T-helper 1 cell (primary cell): ENCODE data around the gene MAP2K5.

Experiments
- DNase-seq, 5 donors: peaks; one replicate each; pipeline ENCODE4 v3.0.0-alpha.2; 2012 to 2020

Gene MAP2K5

GRCh38 chr15:67785431-67785830, 242.9 kb downstream of the MAP2K5 start:
- no peak for DNase-seq

GRCh38 chr15:67786646-67787045, 244.1 kb downstream of the MAP2K5 start:
- no peak for DNase-seq

GRCh38 chr15:67788986-67789385, 246.5 kb downstream of the MAP2K5 start:
- no peak for DNase-seq

GRCh38 chr15:67790610-67791319, 248.3 kb downstream of the MAP2K5 start:
- DNase-seq = no peak

- DNase-seq = no peak
Measured at GRCh38 chr15:67792250-67792942, 249.9 kb downstream of the MAP2K5 start.

GRCh38 chr15:67794832-67795574, 252.5 kb downstream of the MAP2K5 start:
- no peak for DNase-seq

GRCh38 chr15:67796196-67797127, 254.0 kb downstream of the MAP2K5 start:
- no peak for DNase-seq

DNA sequence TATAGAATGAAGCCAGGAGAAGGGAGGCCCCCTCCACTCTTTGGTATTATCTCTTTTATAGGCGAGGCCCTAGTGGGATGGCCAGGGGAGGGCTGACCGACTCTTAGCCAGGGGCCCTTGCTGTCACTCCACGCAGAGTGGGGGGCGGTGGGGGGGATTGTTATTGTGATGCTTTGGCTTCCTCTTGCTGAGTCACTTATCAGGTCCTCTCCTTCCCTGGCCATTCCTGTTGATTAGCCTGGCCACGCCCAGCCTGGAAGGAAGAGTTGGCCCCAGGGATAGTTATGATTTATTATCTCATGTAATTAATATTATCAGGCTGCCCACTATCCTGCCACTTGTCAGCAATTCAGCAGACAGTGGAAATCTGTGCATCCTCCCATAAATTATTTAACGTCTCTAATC, 257.3 kb downstream of the MAP2K5 start:
- no peak for DNase-seq

DNA sequence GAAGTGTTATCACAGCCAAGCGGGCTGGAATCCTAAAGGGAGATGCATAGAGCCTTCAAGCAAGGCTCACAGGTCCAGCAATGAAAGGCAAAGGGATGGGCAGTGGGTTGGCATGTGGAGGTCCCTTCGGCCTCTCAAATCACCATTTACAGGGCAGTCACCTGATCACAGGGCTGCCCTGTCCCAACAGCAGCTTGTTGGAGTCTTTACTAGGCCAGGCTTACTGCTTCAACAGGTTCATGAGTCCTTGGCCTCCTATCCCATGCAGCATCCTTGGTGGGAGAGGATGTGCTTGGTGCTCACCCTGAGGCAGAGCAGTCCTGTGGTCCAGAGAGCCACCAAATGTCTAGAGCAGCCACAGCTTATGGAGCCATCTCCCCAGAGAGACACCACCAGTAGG, 258.6 kb downstream of the MAP2K5 start:
- DNase-seq = no peak

- no peak for DNase-seq
Measured at GRCh38 chr15:67801926-67802914, 259.7 kb downstream of the MAP2K5 start.

DNA sequence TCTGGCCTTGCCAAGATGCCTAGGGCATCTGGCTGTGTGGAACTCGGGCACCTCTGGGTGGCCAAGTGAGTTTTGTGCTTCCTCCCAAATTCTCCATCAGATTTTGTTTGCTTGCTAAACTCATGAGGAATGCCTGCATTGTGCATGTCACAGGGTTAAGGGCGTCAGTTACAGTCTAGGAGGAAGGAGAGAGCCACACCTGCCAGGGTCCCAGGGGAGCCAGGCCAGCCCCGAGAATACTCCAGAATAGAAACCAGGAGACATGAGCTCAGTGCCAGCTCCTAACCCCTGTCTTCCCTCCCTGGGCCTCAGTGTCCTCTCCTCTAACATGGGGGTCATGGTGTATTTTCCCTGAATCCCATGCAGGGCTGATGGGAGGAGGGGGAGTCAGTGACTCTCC, 260.8 kb downstream of the MAP2K5 start:
- no peak for DNase-seq

DNA sequence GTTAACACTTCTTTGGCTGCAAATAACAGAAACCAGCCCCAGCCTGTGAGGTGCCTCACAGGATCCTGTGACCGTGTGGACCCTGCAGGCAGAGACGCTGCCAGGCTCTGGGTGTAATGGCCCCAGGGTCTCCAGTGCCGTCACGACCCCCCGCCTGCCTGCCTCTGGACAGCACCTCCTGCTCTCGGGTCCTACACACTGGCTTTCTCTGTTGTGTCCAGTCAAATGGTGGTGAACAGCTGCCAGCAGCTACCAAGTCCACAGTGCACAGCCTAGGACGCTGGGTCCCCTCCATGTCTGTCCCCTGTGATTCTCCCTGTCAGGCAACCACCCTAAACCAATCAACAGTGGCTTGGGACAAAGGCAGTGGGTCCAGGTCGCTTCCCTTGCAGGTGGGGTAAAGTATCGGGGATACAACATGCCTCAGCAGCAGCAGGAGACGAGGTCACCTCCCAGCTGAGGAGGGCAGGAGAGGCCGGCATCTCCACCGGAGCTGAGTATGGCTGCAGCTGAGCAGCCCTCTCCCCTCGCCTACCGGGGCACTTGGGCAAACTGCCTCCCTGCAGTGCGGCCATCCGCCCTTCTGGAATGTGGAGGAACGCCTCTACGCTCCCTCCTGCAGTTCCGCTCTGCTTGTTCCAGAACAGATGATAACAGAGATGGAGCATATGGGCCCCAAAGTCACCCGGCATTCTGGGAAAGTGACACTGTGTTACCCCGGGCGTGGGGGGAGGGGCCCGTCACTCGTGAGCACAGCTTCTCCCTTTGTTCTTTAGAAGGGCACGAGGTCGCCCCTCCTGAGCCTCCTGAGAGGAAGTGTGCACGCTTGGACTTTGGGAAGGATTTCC, 261.7 kb downstream of the MAP2K5 start:
- DNase-seq = no peak

GRCh38 chr15:67805008-67805665, 262.6 kb downstream of the MAP2K5 start:
- no peak for DNase-seq

DNA sequence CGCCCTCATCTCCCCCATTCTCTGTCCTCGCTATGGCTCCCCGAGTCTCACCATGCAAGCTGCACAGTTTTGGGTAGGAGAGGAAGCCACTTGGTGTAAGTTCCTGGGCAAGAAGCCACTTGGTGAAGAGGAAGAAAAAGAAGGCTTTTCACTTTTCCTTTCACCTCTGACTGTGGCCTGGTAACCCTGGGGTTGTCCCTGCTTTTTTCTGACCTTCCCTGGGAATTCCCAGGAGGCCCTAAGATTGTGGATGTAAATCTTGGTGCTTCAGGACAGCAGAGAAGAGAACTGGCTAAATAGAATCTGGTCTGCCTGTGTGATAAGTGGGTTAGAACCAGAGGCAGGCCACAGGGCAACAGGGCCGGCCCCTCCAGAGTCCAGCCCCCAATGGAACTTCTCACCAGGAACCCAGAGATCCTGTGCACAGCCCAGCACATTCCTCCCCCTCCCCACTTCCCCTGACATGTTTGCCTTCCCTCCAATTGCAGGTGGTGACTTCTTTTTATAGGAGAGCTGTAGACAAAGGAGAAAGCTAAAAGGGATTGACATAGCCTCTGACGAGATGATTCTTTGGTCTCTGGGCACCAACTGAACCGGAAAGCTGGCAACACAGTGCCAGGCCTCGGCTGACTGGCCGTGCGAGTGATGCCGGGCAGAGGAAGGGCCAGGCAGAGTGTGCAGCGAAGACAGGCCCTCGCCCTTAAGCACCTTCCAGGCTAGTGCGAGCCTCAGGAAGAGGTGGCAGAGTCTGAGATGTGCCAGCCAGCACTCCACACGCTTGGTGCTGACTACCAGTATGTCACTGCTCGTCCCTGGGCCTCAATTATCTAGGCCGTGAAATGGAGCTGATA, 263.4 kb downstream of the MAP2K5 start:
- DNase-seq = no peak

DNA sequence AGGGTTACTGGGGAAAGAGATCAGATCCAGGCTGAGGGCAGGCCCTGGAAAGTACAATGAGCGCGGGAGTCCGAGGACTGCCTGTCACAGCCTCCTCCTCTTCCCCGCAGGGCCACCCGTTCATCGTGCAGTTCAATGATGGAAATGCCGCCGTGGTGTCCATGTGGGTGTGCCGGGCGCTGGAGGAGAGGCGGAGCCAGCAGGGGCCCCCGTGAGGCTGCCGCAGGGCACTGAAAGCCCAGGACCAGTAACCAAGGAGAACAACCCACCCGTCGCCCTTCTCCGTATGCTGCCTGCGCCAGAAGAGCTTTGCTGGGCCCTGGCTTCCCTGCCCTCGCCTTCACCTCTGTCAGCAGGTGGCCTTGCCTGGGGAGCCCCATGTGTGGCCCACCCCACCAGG, 264.0 kb downstream of the MAP2K5 start:
- no peak for DNase-seq

GRCh38 chr15:67807141-67807540, 264.6 kb downstream of the MAP2K5 start:
- DNase-seq = no peak

- DNase-seq = no peak
Measured at GRCh38 chr15:67807836-67808235, 265.3 kb downstream of the MAP2K5 start.

- DNase-seq = no peak
Measured at GRCh38 chr15:67808821-67809220, 266.3 kb downstream of the MAP2K5 start.

- no peak for DNase-seq
Measured at GRCh38 chr15:67809441-67809840, 266.9 kb downstream of the MAP2K5 start.
